ENCODE results near the gene CD19. TPM values are rescaled to one million over a fixed set of nuclear protein-coding genes. Genes with fewer than 3 reads are reported as not detected.

The CD19 gene
- total and polyA plus RNA-seq, 2 of the 8 experiments (the other 6 are each of a cell fraction or from before 2014, with no cell fraction given): 0.57 to 0.65 TPM

GRCh38 chr16:28886945-28887344 is 44.8 kb upstream of the CD19 start:
- H3K9ac ChIP-seq (replicated peaks in 1 of 4; ENCODE audit: extremely low read depth in 1 of 4, low read depth in 3 of 4, low read length in 3 of 4): no peak overlapping the region
- no peaks in the 10 kb centered on the region for H3K23me2 ChIP-seq (ENCODE audit: low read depth, low read length)
- no peak overlapping the region for H4K91ac ChIP-seq (replicated peaks; ENCODE audit: insufficient read length, low read length)
- DNase-seq (ENCODE audit: low read depth in 1 of 2, low spot score in 2 of 2) (no peak), FAIRE-seq (no peak)
- H3K79me2 ChIP-seq (ENCODE audit: control insufficient read depth in 1 of 2, insufficient read depth in 2 of 2, low read length in 2 of 2): no peaks in the 10 kb centered on the region
- ChIA-PET CTCF (ENCODE audit: partially characterized antibody) (interaction anchor here (0.6 to 5.3 kb wide), 2 partner anchors 13 to 60 kb away, joined by 5 to 32 read pairs; no protein-coding TSS in a partner anchor), POLR2A (ENCODE audit: partially characterized antibody) (interaction anchor here (1.2 to 1.9 kb wide), 5 partner anchors 9 to 23 kb away, joined by 3 to 9 read pairs (median 4); partner anchors contain the start of gene SH2B1)
- H2BK20ac ChIP-seq (ENCODE audit: low read length): no peak overlapping the region
- peaks cover 0 to 16% (median 12%) of the 10 kb centered on the region in 4 experiments; a peak in 6 of 7 replicates for H3K4me1 ChIP-seq (replicated peaks in 1 of 4; ENCODE audit: control insufficient read depth in 3 of 4, insufficient read depth in 4 of 4, low read length in 3 of 4)
- no peaks in the 10 kb centered on the region; a peak in 1 of 7 replicates for H3K27me3 ChIP-seq (replicated peaks in 1 of 4; ENCODE audit: control insufficient read depth in 3 of 4, extremely low read depth in 1 of 4, insufficient read depth in 3 of 4, low read length in 3 of 4)
- H2BK12ac ChIP-seq (ENCODE audit: low read depth, low read length): no peak overlapping the region
- no peak overlapping the region for H3K4ac ChIP-seq (replicated peaks; ENCODE audit: insufficient read length, low read depth, low read length)
- no peaks in the 10 kb centered on the region for H3K9me3 ChIP-seq (ENCODE audit: insufficient read depth in 2 of 2, low read depth in 1 of 2, low read length in 1 of 2)
- no peak overlapping the region for H3K4me2 ChIP-seq (ENCODE audit: insufficient read depth in 1 of 2, low read depth in 2 of 2, low read length in 2 of 2)
- H3K36me3 ChIP-seq (ENCODE audit: control insufficient read depth in 2 of 4, insufficient read depth in 4 of 4, low read length in 3 of 4): no peaks in the 10 kb centered on the region
- no peak overlapping the region for H2BK120ac ChIP-seq (replicated peaks; ENCODE audit: low read depth, low read length)
- H4K8ac ChIP-seq (ENCODE audit: extremely low read depth, insufficient read depth, low read length): no peak overlapping the region
- no peak overlapping the region for H3K27ac ChIP-seq (ENCODE audit: low read depth, low read length)
- no peak overlapping the region for H2AFZ ChIP-seq (ENCODE audit: low read length)
- no peaks in the 10 kb centered on the region for H4K20me1 ChIP-seq (replicated peaks in 1 of 2; ENCODE audit: control insufficient read depth in 1 of 2, insufficient read depth in 2 of 2, low read length in 2 of 2)
- H2BK15ac ChIP-seq (ENCODE audit: low read length): no peak overlapping the region
- H4K5ac ChIP-seq (ENCODE audit: insufficient read length, low read depth, low read length): no peak overlapping the region
- H2AK5ac ChIP-seq (ENCODE audit: low read depth, low read length): no peak overlapping the region
- no peak overlapping the region for H3K4me3 ChIP-seq (ENCODE audit: extremely low read depth in 1 of 4, insufficient read depth in 2 of 4, low read depth in 3 of 4, low read length in 4 of 4)
- no peak overlapping the region for H2BK5ac ChIP-seq (ENCODE audit: low read depth, low read length)
- TF ChIP-seq CTBP2 (IDR thresholded peaks at IDR 0.05; ENCODE audit: borderline replicate concordance, insufficient read depth, insufficient read length, low read length): no peak
- no peak for TF ChIP-seq CBX8 (IDR thresholded peaks at IDR 0.05; ENCODE audit: borderline replicate concordance, low read depth, low read length)
- no peak for TF ChIP-seq CBX5 (IDR thresholded peaks at IDR 0.05; ENCODE audit: low read depth, low read length)
- TF ChIP-seq TAF7 (optimal IDR thresholded peaks at IDR 0.05; ENCODE audit: borderline replicate concordance, low read depth, low read length): no peak
- no peak for TF ChIP-seq KDM5A (IDR thresholded peaks at IDR 0.05; ENCODE audit: low read length)
- no peak for TF ChIP-seq NANOG (IDR thresholded peaks at IDR 0.05; ENCODE audit: insufficient read depth, low read depth, low read length, poor library complexity, severe bottlenecking)
- TF ChIP-seq SP2 (IDR thresholded peaks at IDR 0.05; ENCODE audit: low read length): no peak
- no peak for TF ChIP-seq SIX5 (IDR thresholded peaks at IDR 0.05; ENCODE audit: low read depth, low read length)
- no peak for TF ChIP-seq SAP30 (IDR thresholded peaks at IDR 0.05; ENCODE audit: insufficient read depth, insufficient replicate concordance, low read length)
- no peak for TF ChIP-seq RBBP5 (IDR thresholded peaks at IDR 0.05; ENCODE audit: borderline replicate concordance, low read depth, low read length)
- TF ChIP-seq SIRT6 (IDR thresholded peaks at IDR 0.05; ENCODE audit: low read length): no peak
- no peak for TF ChIP-seq POLR2A (IDR thresholded peaks at IDR 0.05; ENCODE audit: control extremely low read depth in 1 of 2, low read depth in 2 of 2, low read length in 2 of 2)
- no peak for TF ChIP-seq TEAD4 (IDR thresholded peaks at IDR 0.05; ENCODE audit: low read depth, low read length)
- no peak for TF ChIP-seq SP1 (IDR thresholded peaks at IDR 0.05; ENCODE audit: low read depth, low read length)
- no peak for TF ChIP-seq SUZ12 (IDR thresholded peaks at IDR 0.05; ENCODE audit: low read length)
- no peak overlapping the region for H3K56ac ChIP-seq (replicated peaks; ENCODE audit: insufficient read length, low read depth, low read length)
- no peaks in the 10 kb centered on the region for H3K79me1 ChIP-seq (ENCODE audit: low read depth, low read length)
- H3K23ac ChIP-seq (ENCODE audit: insufficient read length): no peak overlapping the region
- no peak overlapping the region for H3K14ac ChIP-seq (ENCODE audit: insufficient read length)
- WGBS, 2 experiments (ENCODE audit: extremely low coverage in 1 of 2, insufficient coverage in 1 of 2, insufficient read length in 1 of 2, insufficient replicate concordance in 2 of 2, low coverage in 1 of 2, low lambda C conversion rate in 2 of 2, missing lambda C conversion rate in 1 of 2): 88% methylated on average over 10 of the region's 10 CpGs; no CpG with 5 or more reads in 1 of the 2 experiments
- H3K18ac ChIP-seq (ENCODE audit: extremely low read depth, low read length): no peak overlapping the region

Measured in H1 (cell line).